Transverse colon (tissue), 3 donors: Measurements from ENCODE around the gene RSRC1.

Experiments
- POLR2A ChIP-seq: fragments of 450-650 bp; IDR thresholded peaks from one replicate; pipeline ENCODE4 v1.6.1; 2016; ENCODE audit warnings: antibody characterized with exemption, mild to moderate bottlenecking, moderate library complexity
- POLR2AphosphoS5 ChIP-seq, 3 donors: sonication (generic); formaldehyde crosslinking; IDR thresholded peaks; one replicate each; pipeline ENCODE4 v1.6.1; 2016; ENCODE audit warnings: antibody characterized with exemption in 3 of 3

- TF ChIP-seq POLR2A = no peak
- no peak for TF ChIP-seq POLR2AphosphoS5 (IDR thresholded peaks at IDR 0.05)
These were observed 91.1 kb downstream of the RSRC1 start for GRCh38 chr3:158200955-158201354.
